H1 (cell line): ENCODE results near the gene EFHC1. TPM values are rescaled to one million over a fixed set of nuclear protein-coding genes. Genes with fewer than 3 reads are reported as not detected.

Experiments used
- CTCF ChIA-PET: fragments of 300-600 bp; sonication (Branson Sonifier 250); formaldehyde crosslinking; loops from one replicate; lab custom pipeline; 2021; ENCODE audit not compliant: partially characterized antibody; lab: Charles Lee
- POLR2A ChIA-PET: fragments of 300-600 bp; sonication (Branson Sonifier 250); formaldehyde crosslinking; loops from one replicate; lab custom pipeline; 2021; ENCODE audit warnings: inconsistent platforms; ENCODE audit not compliant: partially characterized antibody; lab: Charles Lee
- DNase-seq, 2 experiments: peaks; one replicate each; pipeline versions ENCODE4 v3.0.0 to v3.0.0-alpha.2; 2010 to 2022; ENCODE audit warnings: low spot score in 2 of 2, low read depth in 1 of 2, mixed read lengths in 1 of 2
- FAIRE-seq: peaks from 2 replicates; lab custom pipeline; 2011; peaks lifted over from hg19 to GRCh38; lab: Jason Lieb, UNC
- H2AFZ ChIP-seq: 2 replicates; pipeline ENCODE4 v1.8.1; 2012; ENCODE audit warnings: low read length, inconsistent platforms
- H2AK5ac ChIP-seq: 2 replicates; pipeline ENCODE4 v1.6.1; 2013; ENCODE audit warnings: low read depth, low read length
- H2BK120ac ChIP-seq: replicated peaks from 2 replicates; pipeline ENCODE3; 2013; ENCODE audit warnings: low read depth, low read length, inconsistent platforms
- H2BK12ac ChIP-seq: 2 replicates; pipeline ENCODE4 v1.6.1; 2013; ENCODE audit warnings: low read depth, low read length
- H2BK15ac ChIP-seq: 2 replicates; pipeline ENCODE4 v1.6.1; 2013; ENCODE audit warnings: low read length
- H2BK20ac ChIP-seq: 2 replicates; pipeline ENCODE4 v1.6.1; 2013; ENCODE audit warnings: low read length
- H2BK5ac ChIP-seq: 2 replicates; pipeline ENCODE4 v1.6.1; 2013; ENCODE audit warnings: low read depth, low read length
- H3K14ac ChIP-seq: 2 replicates; pipeline ENCODE4 v1.6.1; 2013; ENCODE audit warnings: inconsistent platforms; ENCODE audit not compliant: insufficient read length
- H3K18ac ChIP-seq: 2 replicates; pipeline ENCODE4 v1.6.1; 2013; ENCODE audit warnings: low read length; ENCODE audit errors: extremely low read depth
- H3K23ac ChIP-seq: 2 replicates; pipeline ENCODE4 v1.6.1; 2013; ENCODE audit warnings: inconsistent platforms; ENCODE audit not compliant: insufficient read length
- H3K23me2 ChIP-seq: 2 replicates; pipeline ENCODE4 v1.6.1; 2013; ENCODE audit warnings: low read depth, low read length
- H3K27ac ChIP-seq: 2 replicates; pipeline ENCODE4 v1.6.1; 2011; ENCODE audit warnings: low read depth, low read length, inconsistent platforms
- H3K27me3 ChIP-seq, 4 experiments: replicated peaks in 1 of 4; 1 replicate in 1 of 4; 2 replicates in 3 of 4; pipeline versions ENCODE4 v1.6.1 to v1.8.1; 2011 to 2013; ENCODE audit warnings: low read length in 3 of 4, mild to moderate bottlenecking in 3 of 4, inconsistent platforms in 2 of 4, mixed read lengths in 2 of 4, moderate library complexity in 1 of 4; ENCODE audit not compliant: control insufficient read depth in 3 of 4, insufficient read depth in 3 of 4; ENCODE audit errors: extremely low read depth in 1 of 4
- H3K36me3 ChIP-seq, 4 experiments: 2 replicates each; pipeline versions ENCODE4 v1.6.1 to v1.8.1; 2011 to 2013; ENCODE audit warnings: mild to moderate bottlenecking in 4 of 4, low read length in 3 of 4, moderate library complexity in 2 of 4, control low read depth in 1 of 4, inconsistent platforms in 1 of 4; ENCODE audit not compliant: insufficient read depth in 4 of 4, control insufficient read depth in 2 of 4
- H3K4ac ChIP-seq: replicated peaks from 2 replicates; pipeline ENCODE3; 2013; ENCODE audit warnings: low read length, low read depth, mixed read lengths, inconsistent platforms; ENCODE audit not compliant: insufficient read length
- H3K4me1 ChIP-seq, 4 experiments: replicated peaks in 1 of 4; 1 replicate in 1 of 4; 2 replicates in 3 of 4; pipeline versions ENCODE4 v1.6.1 to v1.8.1; 2011 to 2013; ENCODE audit warnings: low read length in 3 of 4, inconsistent platforms in 2 of 4, mixed read lengths in 1 of 4; ENCODE audit not compliant: insufficient read depth in 4 of 4, control insufficient read depth in 3 of 4
- H3K4me2 ChIP-seq, 2 experiments: 2 replicates each; pipeline versions ENCODE4 v1.6.1 to v1.8.1; 2011 to 2013; ENCODE audit warnings: low read depth in 2 of 2, low read length in 2 of 2, control low read depth in 1 of 2, inconsistent platforms in 1 of 2, mild to moderate bottlenecking in 1 of 2; ENCODE audit not compliant: insufficient read depth in 1 of 2
- H3K4me3 ChIP-seq, 4 experiments: fragments of 200-600, 300-600 bp in 1 of 4; sonication (generic), shearing (Covaris generic), sonication (Bioruptor Twin) in 1 of 4; 2 replicates each; pipeline versions ENCODE4 v1.5.1 to v1.8.1; 2011 to 2016; ENCODE audit warnings: low read length in 4 of 4, low read depth in 3 of 4, control low read depth in 2 of 4, inconsistent platforms in 2 of 4, mild to moderate bottlenecking in 2 of 4, mixed read lengths in 1 of 4, moderate library complexity in 1 of 4; ENCODE audit not compliant: insufficient read depth in 2 of 4; ENCODE audit errors: extremely low read depth in 1 of 4
- H3K56ac ChIP-seq: replicated peaks from 2 replicates; pipeline ENCODE3; 2013; ENCODE audit warnings: low read depth, mild to moderate bottlenecking, mixed read lengths, low read length, inconsistent platforms; ENCODE audit not compliant: insufficient read length
- H3K79me1 ChIP-seq: 2 replicates; pipeline ENCODE4 v1.6.1; 2013; ENCODE audit warnings: low read depth, low read length, control low read depth
- H3K79me2 ChIP-seq, 2 experiments: 2 replicates each; pipeline versions ENCODE4 v1.6.1 to v1.8.1; 2012 to 2013; ENCODE audit warnings: low read length in 2 of 2, mild to moderate bottlenecking in 2 of 2, inconsistent platforms in 1 of 2; ENCODE audit not compliant: insufficient read depth in 2 of 2, control insufficient read depth in 1 of 2
- H3K9ac ChIP-seq, 4 experiments: replicated peaks in 1 of 4; 1 replicate in 1 of 4; 2 replicates in 3 of 4; pipeline versions ENCODE4 v1.6.1 to v1.8.1; 2011 to 2013; ENCODE audit warnings: low read depth in 3 of 4, low read length in 3 of 4, control low read depth in 2 of 4, mild to moderate bottlenecking in 2 of 4, moderate library complexity in 2 of 4, inconsistent platforms in 1 of 4; ENCODE audit errors: extremely low read depth in 1 of 4
- H3K9me3 ChIP-seq, 2 experiments: 2 replicates each; pipeline versions ENCODE4 v1.6.1 to v1.8.1; 2012 to 2013; ENCODE audit warnings: mild to moderate bottlenecking in 2 of 2, moderate library complexity in 2 of 2, control low read depth in 1 of 2, inconsistent platforms in 1 of 2, low read depth in 1 of 2, low read length in 1 of 2, mixed read lengths in 1 of 2; ENCODE audit not compliant: insufficient read depth in 2 of 2
- H4K20me1 ChIP-seq, 2 experiments: replicated peaks in 1 of 2; 2 replicates each; pipeline versions ENCODE3 to v1.8.1; 2011 to 2013; ENCODE audit warnings: inconsistent platforms in 2 of 2, low read length in 2 of 2, mild to moderate bottlenecking in 1 of 2; ENCODE audit not compliant: insufficient read depth in 2 of 2, control insufficient read depth in 1 of 2
- H4K5ac ChIP-seq: 2 replicates; pipeline ENCODE4 v1.6.1; 2013; ENCODE audit warnings: low read length, low read depth, mixed read lengths, inconsistent platforms; ENCODE audit not compliant: insufficient read length
- H4K8ac ChIP-seq: 2 replicates; pipeline ENCODE4 v1.8.0; 2013; ENCODE audit warnings: mild to moderate bottlenecking, moderate library complexity, low read length, inconsistent platforms; ENCODE audit not compliant: insufficient read depth; ENCODE audit errors: extremely low read depth
- H4K91ac ChIP-seq: replicated peaks from 2 replicates; pipeline ENCODE3; 2013; ENCODE audit warnings: low read length, mixed read lengths, inconsistent platforms; ENCODE audit not compliant: insufficient read length
- KDM5A ChIP-seq: fragments of 200-600 bp; IDR thresholded peaks from 2 replicates; pipeline ENCODE4 v1.7.1; 2012; ENCODE audit warnings: mild to moderate bottlenecking, low read length, inconsistent platforms, mixed read lengths
- RAD21 ChIP-seq, 2 experiments: IDR thresholded peaks in 1 of 2; conservative IDR thresholded peaks in 1 of 2; 2 replicates each; pipeline ENCODE4 v1.6.1; 2011; ENCODE audit warnings: low read depth in 2 of 2, low read length in 2 of 2, improper control_type of control experiment in 1 of 2, inconsistent platforms in 1 of 2, mild to moderate bottlenecking in 1 of 2, moderate library complexity in 1 of 2
- WGBS, 2 experiments: shearing (Covaris generic) in 1 of 2; methylation state at CpG; one replicate each; pipeline versions ENCODE4 v1.1.6 to v1.1.7; 2013 to 2015; ENCODE audit warnings: low lambda C conversion rate in 2 of 2, mixed read lengths in 2 of 2, inconsistent platforms in 1 of 2, low coverage in 1 of 2, missing lambda C conversion rate in 1 of 2; ENCODE audit not compliant: insufficient replicate concordance in 2 of 2, insufficient coverage in 1 of 2, insufficient read length in 1 of 2; ENCODE audit errors: extremely low coverage in 1 of 2, missing lambda C conversion rate in 1 of 2; 5-methylcytosine and 5-hydroxymethylcytosine counted together
- polyA plus RNA-seq, 7 experiments: library from polyadenylated mRNA; depleted of rRNA in 3 of 7; stranded (reverse) in 5 of 7; unstranded in 2 of 7; fragments of >200 nt in 5 of 7; fragments of 200-250 nt in 2 of 7; gene quantifications; 1 replicate in 5 of 7; 2 replicates in 1 of 7; 4 replicates in 1 of 7; pipeline versions ENCODE4 v1.2.1 to v1.2.3, GENCODE V29; 2011 to 2013; ENCODE audit warnings: missing spikeins in 2 of 7, mixed read lengths in 2 of 7
- total RNA-seq: library from RNA; stranded (reverse); fragmentation: NEBNext Ultra II Directional; extraction: Animal tissue kit (Norgen Biotek cat#: 25700); gene quantifications from 2 replicates; pipeline ENCODE4 v1.2.1, GENCODE V29; 2021

The EFHC1 gene
- total and polyA plus RNA-seq, 2 of the 8 experiments (the other 6 are each of a cell fraction or from before 2014, with no cell fraction given), result 10.5 to 16.4 TPM

DNA sequence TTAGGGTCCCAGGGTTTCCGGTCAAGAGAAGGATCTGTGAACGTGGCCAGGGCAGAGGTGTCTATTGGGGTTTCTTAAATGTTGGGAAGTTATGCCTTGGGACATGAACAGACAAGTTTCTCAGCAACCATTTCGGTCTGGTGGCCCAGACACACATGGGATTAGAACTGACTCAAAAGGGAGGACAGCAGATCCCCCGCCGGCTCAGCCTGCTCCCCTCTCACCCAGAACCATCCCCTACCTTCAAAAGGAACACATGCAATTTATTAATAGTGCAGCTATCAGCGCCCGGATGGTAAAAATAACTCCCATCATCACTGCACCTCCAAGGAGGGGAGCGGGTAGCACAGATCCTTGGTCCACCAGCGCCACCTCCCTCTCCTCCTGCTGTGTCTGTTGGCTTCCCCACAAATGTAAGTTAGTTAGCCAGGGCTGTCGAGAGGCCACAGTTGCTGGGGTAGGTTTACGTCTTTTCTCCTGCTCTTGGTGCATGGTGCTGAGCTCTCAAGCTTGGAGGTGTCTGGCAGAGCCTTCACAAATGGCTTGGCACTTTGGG lies 79.6 kb downstream of the EFHC1 start:
- no peak overlapping the region for H3K23ac ChIP-seq
- no peak for FAIRE-seq
- H3K23me2 ChIP-seq, result no peaks in the 10 kb centered on the region
- no peak overlapping the region for H3K4me3 ChIP-seq
- H2BK120ac ChIP-seq, result no peak overlapping the region
- no peak overlapping the region for H2AFZ ChIP-seq
- H3K79me1 ChIP-seq, result no peaks in the 10 kb centered on the region
- no peak overlapping the region for H3K14ac ChIP-seq
- no peaks in the 10 kb centered on the region for H3K27me3 ChIP-seq
- ChIA-PET POLR2A (interaction anchor here (0.5 to 1.5 kb wide), 3 partner anchors 57 to 77 kb away, joined by 3 to 5 read pairs (median 5); partner anchors contain the start of gene TRAM2), CTCF (interaction anchor here (0.6 to 3.0 kb wide), 12 partner anchors 13 to 163 kb away, joined by 3 to 10 read pairs (median 4); no protein-coding TSS in a partner anchor)
- no peak overlapping the region for H2BK15ac ChIP-seq
- H3K27ac ChIP-seq, result no peak overlapping the region
- H3K18ac ChIP-seq, result no peak overlapping the region
- no peak overlapping the region for H2BK20ac ChIP-seq
- H3K4me2 ChIP-seq, result no peak overlapping the region
- no peak overlapping the region for H2BK12ac ChIP-seq
- peaks cover 0 to 7% (median 3%) of the 10 kb centered on the region in 4 experiments; a peak in 4 of 7 replicates for H3K4me1 ChIP-seq
- no peak overlapping the region for H4K91ac ChIP-seq
- no peak overlapping the region for H3K56ac ChIP-seq
- WGBS, 2 experiments, result 93% methylated on average over 11 of the region's 11 CpGs; no CpG with 5 or more reads in 1 of the 2 experiments
- peak in 1 of 2 experiments; percentile 43 for DNase-seq
- no peaks in the 10 kb centered on the region for H4K20me1 ChIP-seq
- H3K36me3 ChIP-seq, result peaks cover 0 to 5% (median 0%) of the 10 kb centered on the region in 4 experiments; a peak in 1 of 8 replicates
- H2BK5ac ChIP-seq, result no peak overlapping the region
- H3K4ac ChIP-seq, result no peak overlapping the region
- H4K5ac ChIP-seq, result no peak overlapping the region
- no peaks in the 10 kb centered on the region for H3K9me3 ChIP-seq
- H3K9ac ChIP-seq, result no peak overlapping the region
- TF ChIP-seq RAD21 (IDR thresholded peaks at IDR 0.05 in 1 of 2, conservative IDR thresholded peaks at IDR 0.05 in 1 of 2; ENCODE audit: low read depth in 2 of 2, low read length in 2 of 2) (peak; percentile 11 to 23; a peak in 2 of 4 replicates), KDM5A (no peak)
- H4K8ac ChIP-seq, result no peak overlapping the region; the same call in none of the 2 replicates
- no peak overlapping the region for H2AK5ac ChIP-seq
- H3K79me2 ChIP-seq, result no peaks in the 10 kb centered on the region
